Measurements from ENCODE around the gene NPIPB2. TPM values are rescaled to one million over a fixed set of nuclear protein-coding genes. Genes with fewer than 3 reads are reported as not detected.
"Not testable (repeated sequence)": the region's sequence is repeated elsewhere in the genome, so short reads cannot be mapped to it uniquely, and the experiment has no call there.

Gene NPIPB2
- total RNA-seq, result 10 to 100 TPM in 1 of 4 donors, 1 to 10 TPM in 3; 1.8 to 24.6 (median 3.4) TPM

GRCh38 chr16:11941945-11942344 lies at the start of gene NPIPB2:
Gene NPIPB2 (minus strand): TSS chr16:11942045. CDS start chr16:11942045, 0 bp downstream.
- H3K27me3 ChIP-seq; intact Hi-C loops (cut with DNase I; ENCODE audit: low total_unique reads); H3K4me1 ChIP-seq; H3K4me3 ChIP-seq; H3K9me3 ChIP-seq; DNase-seq; H3K27ac ChIP-seq; H3K36me3 ChIP-seq: not testable (repeated sequence)

GRCh38 chr16:11990702-11991390 lies 49.0 kb upstream of the NPIPB2 start:
- intact Hi-C loops (cut with DNase I; ENCODE audit: low total_unique reads), result no loop called here
- TF ChIP-seq POLR2A (IDR thresholded peaks at IDR 0.05), result no peak
- TF ChIP-seq, protein P1, sequence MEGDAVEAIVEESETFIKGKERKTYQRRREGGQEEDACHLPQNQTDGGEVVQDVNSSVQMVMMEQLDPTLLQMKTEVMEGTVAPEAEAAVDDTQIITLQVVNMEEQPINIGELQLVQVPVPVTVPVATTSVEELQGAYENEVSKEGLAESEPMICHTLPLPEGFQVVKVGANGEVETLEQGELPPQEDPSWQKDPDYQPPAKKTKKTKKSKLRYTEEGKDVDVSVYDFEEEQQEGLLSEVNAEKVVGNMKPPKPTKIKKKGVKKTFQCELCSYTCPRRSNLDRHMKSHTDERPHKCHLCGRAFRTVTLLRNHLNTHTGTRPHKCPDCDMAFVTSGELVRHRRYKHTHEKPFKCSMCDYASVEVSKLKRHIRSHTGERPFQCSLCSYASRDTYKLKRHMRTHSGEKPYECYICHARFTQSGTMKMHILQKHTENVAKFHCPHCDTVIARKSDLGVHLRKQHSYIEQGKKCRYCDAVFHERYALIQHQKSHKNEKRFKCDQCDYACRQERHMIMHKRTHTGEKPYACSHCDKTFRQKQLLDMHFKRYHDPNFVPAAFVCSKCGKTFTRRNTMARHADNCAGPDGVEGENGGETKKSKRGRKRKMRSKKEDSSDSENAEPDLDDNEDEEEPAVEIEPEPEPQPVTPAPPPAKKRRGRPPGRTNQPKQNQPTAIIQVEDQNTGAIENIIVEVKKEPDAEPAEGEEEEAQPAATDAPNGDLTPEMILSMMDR (IDR thresholded peaks at IDR 0.05), result no peak
- no peaks in the 10 kb centered on the region for H3K9me3 ChIP-seq

GRCh38 chr16:11988258-11988978 lies 46.6 kb upstream of the NPIPB2 start:
- intact Hi-C loops (cut with DNase I; ENCODE audit: low total_unique reads), result no loop called here
- DNase-seq, result no peak
- TF ChIP-seq POLR2A (IDR thresholded peaks at IDR 0.05), result no peak
- TF ChIP-seq, protein P1 (IDR thresholded peaks at IDR 0.05), result no peak
- Histone ChIP-seq H3K4me1 (no peaks in the 10 kb centered on the region), H3K9me3 (no peaks in the 10 kb centered on the region), H3K27ac (no peak overlapping the region), H3K27me3 (no peaks in the 10 kb centered on the region), H3K4me3 (no peak overlapping the region), H3K36me3 (no peaks in the 10 kb centered on the region)

More at GRCh38 chr16:11990702-11991390, 49.0 kb upstream of the NPIPB2 start:
- no peaks in the 10 kb centered on the region for H3K4me1 ChIP-seq
- no peak overlapping the region for H3K4me3 ChIP-seq
- H3K27ac ChIP-seq, result no peak overlapping the region
- no peaks in the 10 kb centered on the region for H3K27me3 ChIP-seq
- H3K36me3 ChIP-seq, result no peaks in the 10 kb centered on the region
- no peak for DNase-seq

DNA sequence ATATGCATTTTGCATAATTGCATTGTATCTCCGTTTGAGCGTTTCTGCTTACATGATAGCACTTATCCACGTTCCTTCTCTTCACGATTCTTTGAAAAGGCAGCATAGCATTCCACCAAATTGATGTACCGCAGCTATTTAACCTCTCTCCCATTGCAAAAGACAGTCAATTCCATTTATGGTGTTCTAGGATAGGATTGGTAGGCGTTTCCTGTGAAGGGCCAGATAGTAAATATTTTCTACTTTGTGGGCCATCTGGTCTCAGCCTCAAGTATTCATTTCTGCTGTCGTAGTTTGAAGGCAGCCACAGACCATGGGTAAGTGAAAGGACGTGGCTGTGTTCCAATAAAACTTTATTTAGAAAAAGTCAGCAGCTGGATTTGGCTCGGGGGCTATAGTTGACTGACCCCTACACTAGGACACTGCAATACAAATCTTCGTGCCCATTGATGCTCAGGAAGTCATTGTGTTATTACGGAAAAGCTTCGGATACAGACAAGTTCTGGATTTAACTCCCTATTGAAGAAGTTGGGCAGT lies 44.7 kb upstream of the NPIPB2 start:
- Histone ChIP-seq H3K36me3 (no peaks in the 10 kb centered on the region), H3K27ac (no peak overlapping the region), H3K9me3 (no peaks in the 10 kb centered on the region), H3K4me1 (no peaks in the 10 kb centered on the region), H3K27me3 (no peaks in the 10 kb centered on the region), H3K4me3 (no peak overlapping the region)
- intact Hi-C loops (cut with DNase I; ENCODE audit: low total_unique reads), result no loop called here
- DNase-seq, result no peak
- TF ChIP-seq, protein P1 (IDR thresholded peaks at IDR 0.05), result no peak
- TF ChIP-seq POLR2A (IDR thresholded peaks at IDR 0.05), result no peak

- Histone ChIP-seq H3K27me3 (no peaks in the 10 kb centered on the region), H3K4me1 (no peaks in the 10 kb centered on the region), H3K4me3 (no peak overlapping the region), H3K36me3 (no peaks in the 10 kb centered on the region), H3K9me3 (no peaks in the 10 kb centered on the region), H3K27ac (no peak overlapping the region)
- no peak for TF ChIP-seq POLR2A (IDR thresholded peaks at IDR 0.05)
- TF ChIP-seq, protein P1 (IDR thresholded peaks at IDR 0.05), result no peak
- intact Hi-C loops (cut with DNase I; ENCODE audit: low total_unique reads), result no loop called here
- no peak for DNase-seq
Observed at GRCh38 chr16:11985250-11985649, 43.4 kb upstream of the NPIPB2 start.
